ENCODE data around the gene RXRG.

The RXRG gene

GRCh38 chr1:165371588-165372225, 73.2 kb downstream of the RXRG start:
- no peak overlapping the region for H3K4me3 ChIP-seq (ENCODE audit: low read depth, low read length)

GRCh38 chr1:165369255-165369848, 75.6 kb downstream of the RXRG start:
- no peak overlapping the region for H3K4me3 ChIP-seq (ENCODE audit: low read depth, low read length)

GRCh38 chr1:165367375-165367993, 77.4 kb downstream of the RXRG start:
- no peak overlapping the region for H3K4me3 ChIP-seq (ENCODE audit: low read depth, low read length)

GRCh38 chr1:165365341-165365740, 79.6 kb downstream of the RXRG start:
- H3K4me3 ChIP-seq (ENCODE audit: low read depth, low read length): no peak overlapping the region

GRCh38 chr1:165364568-165365133, 80.3 kb downstream of the RXRG start:
- no peak overlapping the region for H3K4me3 ChIP-seq (ENCODE audit: low read depth, low read length)

GRCh38 chr1:165356876-165357275, 88.0 kb downstream of the RXRG start:
- no peak overlapping the region for H3K4me3 ChIP-seq (ENCODE audit: low read depth, low read length)

- peak within 1 kb of the TSS; percentile 27 for H3K4me3 ChIP-seq (ENCODE audit: low read depth, low read length)
Observed at GRCh38 chr1:165355977-165356811, 88.7 kb downstream of the RXRG start, which contains the start of gene LMX1A. TSS of gene LMX1A (minus strand) at chr1:165356715. CDS start at chr1:165355559, 1,156 bp downstream.

- peak overlapping the region; percentile 27 for H3K4me3 ChIP-seq (ENCODE audit: low read depth, low read length)
Observed at GRCh38 chr1:165355139-165355976, 89.6 kb downstream of the RXRG start.

GRCh38 chr1:165354739-165355138, 90.2 kb downstream of the RXRG start:
- no peak overlapping the region for H3K4me3 ChIP-seq (ENCODE audit: low read depth, low read length)

GRCh38 chr1:165353731-165354671, 90.9 kb downstream of the RXRG start:
- no peak overlapping the region for H3K4me3 ChIP-seq (ENCODE audit: low read depth, low read length)

GRCh38 chr1:165352442-165353293, 92.3 kb downstream of the RXRG start:
- H3K4me3 ChIP-seq (ENCODE audit: low read depth, low read length): peak overlapping the region; percentile 1

GRCh38 chr1:165351863-165352441, 93.0 kb downstream of the RXRG start:
- peak overlapping the region; percentile 1 for H3K4me3 ChIP-seq (ENCODE audit: low read depth, low read length)

Measured in iPS-11a (cell line).